ENCODE measurements around the gene TUBGCP2. TPM values are rescaled to one million over a fixed set of nuclear protein-coding genes. Genes with fewer than 3 reads are reported as not detected.

Gene TUBGCP2, protein sequence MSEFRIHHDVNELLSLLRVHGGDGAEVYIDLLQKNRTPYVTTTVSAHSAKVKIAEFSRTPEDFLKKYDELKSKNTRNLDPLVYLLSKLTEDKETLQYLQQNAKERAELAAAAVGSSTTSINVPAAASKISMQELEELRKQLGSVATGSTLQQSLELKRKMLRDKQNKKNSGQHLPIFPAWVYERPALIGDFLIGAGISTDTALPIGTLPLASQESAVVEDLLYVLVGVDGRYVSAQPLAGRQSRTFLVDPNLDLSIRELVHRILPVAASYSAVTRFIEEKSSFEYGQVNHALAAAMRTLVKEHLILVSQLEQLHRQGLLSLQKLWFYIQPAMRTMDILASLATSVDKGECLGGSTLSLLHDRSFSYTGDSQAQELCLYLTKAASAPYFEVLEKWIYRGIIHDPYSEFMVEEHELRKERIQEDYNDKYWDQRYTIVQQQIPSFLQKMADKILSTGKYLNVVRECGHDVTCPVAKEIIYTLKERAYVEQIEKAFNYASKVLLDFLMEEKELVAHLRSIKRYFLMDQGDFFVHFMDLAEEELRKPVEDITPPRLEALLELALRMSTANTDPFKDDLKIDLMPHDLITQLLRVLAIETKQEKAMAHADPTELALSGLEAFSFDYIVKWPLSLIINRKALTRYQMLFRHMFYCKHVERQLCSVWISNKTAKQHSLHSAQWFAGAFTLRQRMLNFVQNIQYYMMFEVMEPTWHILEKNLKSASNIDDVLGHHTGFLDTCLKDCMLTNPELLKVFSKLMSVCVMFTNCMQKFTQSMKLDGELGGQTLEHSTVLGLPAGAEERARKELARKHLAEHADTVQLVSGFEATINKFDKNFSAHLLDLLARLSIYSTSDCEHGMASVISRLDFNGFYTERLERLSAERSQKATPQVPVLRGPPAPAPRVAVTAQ
- 50.3 and 53.9 TPM in 2 replicates for total RNA-seq (2014; rRNA removed; shearing (Covaris generic))
- polyA plus RNA-seq (2016; fragmentation: Nextera tagmentation; extraction: Ambion mirVana) = 35.3 and 39.7 TPM in 2 replicates

DNA sequence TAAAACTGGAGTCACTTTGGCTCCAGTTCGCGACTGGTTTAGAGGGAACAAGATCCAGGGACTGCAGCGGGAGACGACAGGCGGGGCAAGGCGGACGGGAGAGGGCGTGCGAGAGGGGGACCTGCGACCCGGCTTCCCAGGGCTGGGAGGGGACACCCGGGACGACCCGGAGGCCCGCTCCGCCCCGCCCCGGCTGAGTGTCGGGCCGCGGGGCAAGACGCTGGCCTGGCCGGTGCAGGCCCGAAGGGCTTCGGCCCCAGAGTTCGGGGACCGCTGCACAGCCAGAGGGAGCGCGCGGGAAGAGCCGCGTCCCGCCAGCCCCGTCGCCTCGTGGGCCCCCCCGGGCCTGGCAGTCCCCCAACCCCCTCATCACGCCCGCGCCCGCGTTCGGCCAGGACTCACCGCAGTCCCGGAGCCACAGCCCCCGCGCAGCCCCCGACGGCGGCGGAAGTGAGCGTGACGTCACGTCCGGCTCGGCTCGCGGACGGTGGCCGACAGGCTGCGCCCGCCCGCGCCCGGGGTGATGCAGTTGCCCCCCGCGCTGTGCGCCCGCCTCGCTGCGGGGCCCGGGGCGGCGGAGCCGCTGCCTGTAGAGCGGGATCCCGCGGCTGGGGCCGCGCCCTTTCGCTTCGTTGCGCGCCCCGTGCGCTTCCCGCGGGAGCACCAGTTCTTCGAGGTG is at the start of gene TUBGCP2, which contains the start of gene ZNF511:
Gene TUBGCP2 (minus strand): TSS at position 452 of the 679 bp plus-strand sequence. CDS start 5,931 bp downstream, outside the sequence.
Gene ZNF511 (plus strand): TSS at position 494 of the 679 bp plus-strand sequence. CDS start 30 bp downstream, at position 524.
- Histone ChIP-seq H3K9me3 (ENCODE audit: low read depth) (no peaks in the 10 kb centered on the region), H3K27me3 (replicated peaks; ENCODE audit: insufficient read depth) (no peaks in the 10 kb centered on the region), H3K4me2 (ENCODE audit: unreplicated experiment) (peak within 1 kb of the TSS; percentile 96), H2AFZ (peak within 1 kb of the TSS; percentile 75), H3F3A (ENCODE audit: insufficient read depth) (0 out of 2 replicates have a peak, but pooled peaks cover 5% of the 10 kb centered on the region), H4K20me1 (ENCODE audit: insufficient read depth) (no peaks in the 10 kb centered on the region; the same call in 1 of the 2 replicates), H3K9ac (peak within 1 kb of the TSS; percentile 99), H3K4me3 (peak within 1 kb of the TSS; percentile 98), H3K4me1 (ENCODE audit: insufficient read depth) (peaks cover 11% of the 10 kb centered on the region), H3K36me3 (ENCODE audit: low read depth) (no peaks in the 10 kb centered on the region), H3K79me2 (ENCODE audit: insufficient read depth) (peaks cover 49% of the 10 kb centered on the region), H3K9me2 (ENCODE audit: insufficient read depth) (no peaks in the 10 kb centered on the region), H3K27ac (peak within 1 kb of the TSS; percentile 94)
- 0 to 1% methylated on average over 51 to 68 of the region's 89 CpGs for WGBS, 2 experiments (ENCODE audit: low coverage in 1 of 2, low lambda C conversion rate in 2 of 2, missing lambda C conversion rate in 2 of 2)
- peak; percentile 94 for DNase-seq
- in situ Hi-C loops (cut with MboI) = no loop called here
- no peak for TF ChIP-seq EZH2phosphoT487 (IDR thresholded peaks at IDR 0.05; ENCODE audit: insufficient read depth, low read depth)
- no peak for TF ChIP-seq EZH2 (IDR thresholded peaks at IDR 0.05; ENCODE audit: insufficient read depth, poor library complexity, severe bottlenecking)

DNA sequence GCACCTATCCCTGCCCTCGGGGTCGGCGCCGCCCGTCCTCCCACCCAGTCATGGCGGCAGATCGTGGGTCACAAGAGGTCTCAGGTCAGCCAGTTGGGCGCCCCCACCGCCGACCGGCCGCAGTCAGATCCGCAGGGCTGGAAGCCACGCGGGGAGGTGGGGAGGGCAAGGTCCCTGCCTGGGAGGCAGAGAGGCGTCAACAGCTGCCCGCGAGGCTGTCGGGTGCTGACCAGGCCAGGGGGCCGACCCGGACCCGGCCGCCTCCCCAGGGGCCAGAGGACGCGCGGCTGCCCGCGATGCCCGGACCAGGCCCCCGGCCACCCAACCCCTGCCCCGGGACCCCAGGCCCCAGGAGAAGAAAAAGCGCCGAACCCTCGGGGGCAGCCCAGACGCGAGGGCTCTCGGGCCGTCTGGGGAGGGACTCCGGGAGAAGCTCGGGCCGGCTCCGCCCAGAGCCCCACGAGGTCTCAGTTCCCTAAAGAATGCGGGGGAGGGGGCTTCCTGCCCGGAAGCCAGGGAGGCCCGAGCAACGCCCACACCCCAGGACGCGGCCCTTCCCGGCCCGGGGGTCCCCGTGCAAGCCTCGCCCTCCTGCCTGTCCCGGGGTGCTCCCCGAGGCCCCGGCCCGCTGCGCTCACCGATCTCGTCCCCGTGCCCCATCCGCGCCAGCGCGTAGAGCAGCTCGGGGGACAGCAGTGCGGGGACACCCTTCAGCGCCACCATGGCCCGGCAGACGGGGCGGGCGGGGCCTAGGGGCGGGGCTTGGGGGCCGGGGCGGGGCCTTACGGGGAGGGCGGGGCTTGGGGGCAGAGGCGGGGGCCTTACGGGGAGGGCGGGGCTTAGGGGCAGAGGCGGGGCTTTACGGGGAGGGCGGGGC is 48.9 kb upstream of the TUBGCP2 start, which contains the start of gene FUOM:
Gene FUOM (minus strand): TSS at position 735 of the 877 bp plus-strand sequence. CDS start 12 bp downstream, at position 723.
- Histone ChIP-seq H3K27me3 (replicated peaks; ENCODE audit: insufficient read depth) (no peaks in the 10 kb centered on the region), H3K4me1 (ENCODE audit: insufficient read depth) (no peaks in the 10 kb centered on the region), H3K36me3 (ENCODE audit: low read depth) (no peaks in the 10 kb centered on the region), H3K9me2 (ENCODE audit: insufficient read depth) (no peaks in the 10 kb centered on the region), H4K20me1 (ENCODE audit: insufficient read depth) (no peaks in the 10 kb centered on the region), H2AFZ (peak within 1 kb of the TSS; percentile 89), H3K4me3 (peak within 1 kb of the TSS; percentile 63), H3K9me3 (ENCODE audit: low read depth) (no peaks in the 10 kb centered on the region), H3K4me2 (ENCODE audit: unreplicated experiment) (peak within 1 kb of the TSS; percentile 48), H3K27ac (no peak within 1 kb of the TSS), H3F3A (ENCODE audit: insufficient read depth) (0 out of 2 replicates have a peak, but pooled peaks cover 3% of the 10 kb centered on the region), H3K79me2 (ENCODE audit: insufficient read depth) (no peaks in the 10 kb centered on the region), H3K9ac (peak within 1 kb of the TSS; percentile 67)
- in situ Hi-C loops (cut with MboI) = no loop called here
- no peak for TF ChIP-seq EZH2phosphoT487 (IDR thresholded peaks at IDR 0.05; ENCODE audit: insufficient read depth, low read depth)
- no peak for TF ChIP-seq EZH2 (IDR thresholded peaks at IDR 0.05; ENCODE audit: insufficient read depth, poor library complexity, severe bottlenecking)
- 5% methylated on average over 24 to 49 of the region's 83 CpGs for WGBS, 2 experiments (ENCODE audit: low coverage in 1 of 2, low lambda C conversion rate in 2 of 2, missing lambda C conversion rate in 2 of 2)
- peak; percentile 70 for DNase-seq

DNA sequence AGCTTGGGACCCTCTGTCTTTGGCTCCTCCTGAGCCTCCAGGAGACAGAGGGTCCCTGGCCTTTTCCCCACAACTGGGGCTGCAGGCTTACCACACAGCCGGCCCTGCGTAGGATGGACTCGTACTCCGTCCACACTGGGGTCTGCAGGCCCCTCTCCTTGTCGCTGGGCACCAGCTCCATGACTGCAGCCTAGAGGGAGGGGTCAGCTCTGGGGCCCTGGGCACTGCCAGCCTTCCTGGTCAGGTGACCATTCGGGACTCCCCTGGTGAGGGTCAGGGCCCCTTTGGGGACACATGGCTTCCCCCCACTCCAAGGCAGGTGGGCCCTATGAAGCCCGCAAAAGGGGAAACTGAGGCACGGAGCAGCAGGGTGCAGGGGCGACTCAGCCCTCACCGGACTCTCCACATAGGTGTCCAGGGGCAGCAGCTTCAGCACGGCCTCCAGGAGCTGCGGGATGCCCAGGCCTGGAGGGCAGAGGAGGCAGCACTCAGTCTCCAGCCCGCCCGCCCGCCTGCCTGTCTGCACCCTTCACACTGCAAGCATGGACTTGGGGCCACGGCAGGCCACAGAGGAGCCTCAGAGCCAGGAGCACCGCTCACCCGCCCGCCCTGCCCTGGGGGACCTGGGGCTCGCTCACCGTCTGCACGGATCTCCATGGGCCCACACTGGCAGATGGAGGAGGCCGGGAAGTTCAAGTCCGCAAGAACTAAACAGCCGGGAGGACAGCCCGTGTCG is 48.0 kb upstream of the TUBGCP2 start:
- TF ChIP-seq EZH2phosphoT487 (IDR thresholded peaks at IDR 0.05; ENCODE audit: insufficient read depth, low read depth) (no peak), EZH2 (IDR thresholded peaks at IDR 0.05; ENCODE audit: insufficient read depth, poor library complexity, severe bottlenecking) (no peak)
- H3K36me3 ChIP-seq (ENCODE audit: low read depth) = no peaks in the 10 kb centered on the region
- H3K27ac ChIP-seq = no peak overlapping the region
- H3K4me3 ChIP-seq = peak overlapping the region; percentile 63
- no peaks in the 10 kb centered on the region for H3K9me3 ChIP-seq (ENCODE audit: low read depth)
- no peaks in the 10 kb centered on the region for H3K9me2 ChIP-seq (ENCODE audit: insufficient read depth)
- DNase-seq = peak; percentile 33
- no peaks in the 10 kb centered on the region for H3K4me1 ChIP-seq (ENCODE audit: insufficient read depth)
- 46 to 48% methylated on average over 21 to 27 of the region's 27 CpGs for WGBS, 2 experiments (ENCODE audit: low coverage in 1 of 2, low lambda C conversion rate in 2 of 2, missing lambda C conversion rate in 2 of 2)
- in situ Hi-C loops (cut with MboI) = no loop called here
- no peaks in the 10 kb centered on the region for H3K79me2 ChIP-seq (ENCODE audit: insufficient read depth)
- 0 out of 2 replicates have a peak, but pooled peaks cover 3% of the 10 kb centered on the region for H3F3A ChIP-seq (ENCODE audit: insufficient read depth)
- no peaks in the 10 kb centered on the region for H3K27me3 ChIP-seq (replicated peaks; ENCODE audit: insufficient read depth)
- no peaks in the 10 kb centered on the region for H4K20me1 ChIP-seq (ENCODE audit: insufficient read depth)
- peak overlapping the region; percentile 67 for H3K9ac ChIP-seq
- peak overlapping the region; percentile 89 for H2AFZ ChIP-seq
- H3K4me2 ChIP-seq (ENCODE audit: unreplicated experiment) = peak overlapping the region; percentile 48

Data from GM23248 (cell line).